ENCODE measurements around the gene KCTD19. TPM values are rescaled to one million over a fixed set of nuclear protein-coding genes. Genes with fewer than 3 reads are reported as not detected.

Gene KCTD19
- total RNA-seq, 2 donors from 2014 or later, result 1.2 to 1.3 TPM

DNA sequence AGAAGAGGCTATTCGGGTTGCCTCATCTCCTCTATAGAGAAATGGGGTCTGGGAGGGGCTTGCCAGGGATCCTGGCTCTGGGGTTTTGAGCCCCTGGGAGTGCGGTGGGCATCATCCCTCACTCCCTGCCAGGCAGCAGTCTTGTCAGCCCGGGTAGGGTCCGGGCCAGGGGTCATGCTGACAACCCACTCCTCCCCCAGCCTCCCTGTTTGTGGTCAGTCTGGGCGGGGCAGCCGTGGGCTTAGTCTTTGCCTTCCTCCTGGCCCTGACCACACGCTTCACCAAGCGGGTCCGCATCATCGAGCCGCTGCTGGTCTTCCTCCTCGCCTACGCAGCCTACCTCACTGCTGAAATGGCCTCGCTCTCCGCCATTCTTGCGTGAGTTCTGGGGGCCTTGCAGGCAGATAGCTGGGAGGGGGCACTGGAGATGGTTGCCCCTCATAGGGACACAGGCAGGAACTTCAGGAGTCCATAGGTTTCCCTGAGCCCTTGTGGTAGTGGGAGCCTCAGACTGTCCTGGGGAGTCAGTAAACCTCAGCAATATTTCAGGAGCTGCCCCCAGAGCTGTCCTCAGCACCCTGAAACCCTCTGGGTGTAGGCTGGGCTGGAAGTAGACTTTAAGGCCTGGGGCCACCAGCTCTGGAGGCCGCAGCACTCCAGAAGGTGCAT lies 70.9 kb downstream of the KCTD19 start:
- TF ChIP-seq, protein P1, sequence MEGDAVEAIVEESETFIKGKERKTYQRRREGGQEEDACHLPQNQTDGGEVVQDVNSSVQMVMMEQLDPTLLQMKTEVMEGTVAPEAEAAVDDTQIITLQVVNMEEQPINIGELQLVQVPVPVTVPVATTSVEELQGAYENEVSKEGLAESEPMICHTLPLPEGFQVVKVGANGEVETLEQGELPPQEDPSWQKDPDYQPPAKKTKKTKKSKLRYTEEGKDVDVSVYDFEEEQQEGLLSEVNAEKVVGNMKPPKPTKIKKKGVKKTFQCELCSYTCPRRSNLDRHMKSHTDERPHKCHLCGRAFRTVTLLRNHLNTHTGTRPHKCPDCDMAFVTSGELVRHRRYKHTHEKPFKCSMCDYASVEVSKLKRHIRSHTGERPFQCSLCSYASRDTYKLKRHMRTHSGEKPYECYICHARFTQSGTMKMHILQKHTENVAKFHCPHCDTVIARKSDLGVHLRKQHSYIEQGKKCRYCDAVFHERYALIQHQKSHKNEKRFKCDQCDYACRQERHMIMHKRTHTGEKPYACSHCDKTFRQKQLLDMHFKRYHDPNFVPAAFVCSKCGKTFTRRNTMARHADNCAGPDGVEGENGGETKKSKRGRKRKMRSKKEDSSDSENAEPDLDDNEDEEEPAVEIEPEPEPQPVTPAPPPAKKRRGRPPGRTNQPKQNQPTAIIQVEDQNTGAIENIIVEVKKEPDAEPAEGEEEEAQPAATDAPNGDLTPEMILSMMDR (conservative IDR thresholded peaks at IDR 0.05), result no peak
- Histone ChIP-seq H3K27me3 (ENCODE audit: control insufficient read depth, insufficient read depth, low read length, poor library complexity, severe bottlenecking) (no peaks in the 10 kb centered on the region), H3K27ac (ENCODE audit: low read depth, low read length) (no peak overlapping the region), H3K36me3 (ENCODE audit: control insufficient read depth, insufficient read depth, low read length) (peaks cover 49% of the 10 kb centered on the region), H3K9ac (ENCODE audit: extremely low read depth, low read length, poor library complexity, severe bottlenecking) (no peak overlapping the region), H3K9me3 (ENCODE audit: control insufficient read depth, low read length) (no peaks in the 10 kb centered on the region), H3K4me1 (ENCODE audit: control insufficient read depth, insufficient read depth, low read length) (no peaks in the 10 kb centered on the region), H3K4me3 (ENCODE audit: low read length) (no peak overlapping the region)
- no peaks in the 10 kb centered on the region for H3K9me3 Mint-ChIP-seq
- DNase-seq, result no peak
- peaks cover 2% of the 10 kb centered on the region for H3K27me3 Mint-ChIP-seq (ENCODE audit: insufficient read depth)
- H3K4me3 Mint-ChIP-seq, result no peak overlapping the region
- 90 to 95% methylated on average over 16 to 17 of the region's 17 CpGs for WGBS, 2 experiments (ENCODE audit: insufficient coverage in 1 of 2, insufficient read length in 1 of 2)
- H3K36me3 Mint-ChIP-seq (ENCODE audit: low read depth), result no peaks in the 10 kb centered on the region
- no peak overlapping the region for H3K27ac Mint-ChIP-seq
- no peaks in the 10 kb centered on the region for H3K4me1 Mint-ChIP-seq

DNA sequence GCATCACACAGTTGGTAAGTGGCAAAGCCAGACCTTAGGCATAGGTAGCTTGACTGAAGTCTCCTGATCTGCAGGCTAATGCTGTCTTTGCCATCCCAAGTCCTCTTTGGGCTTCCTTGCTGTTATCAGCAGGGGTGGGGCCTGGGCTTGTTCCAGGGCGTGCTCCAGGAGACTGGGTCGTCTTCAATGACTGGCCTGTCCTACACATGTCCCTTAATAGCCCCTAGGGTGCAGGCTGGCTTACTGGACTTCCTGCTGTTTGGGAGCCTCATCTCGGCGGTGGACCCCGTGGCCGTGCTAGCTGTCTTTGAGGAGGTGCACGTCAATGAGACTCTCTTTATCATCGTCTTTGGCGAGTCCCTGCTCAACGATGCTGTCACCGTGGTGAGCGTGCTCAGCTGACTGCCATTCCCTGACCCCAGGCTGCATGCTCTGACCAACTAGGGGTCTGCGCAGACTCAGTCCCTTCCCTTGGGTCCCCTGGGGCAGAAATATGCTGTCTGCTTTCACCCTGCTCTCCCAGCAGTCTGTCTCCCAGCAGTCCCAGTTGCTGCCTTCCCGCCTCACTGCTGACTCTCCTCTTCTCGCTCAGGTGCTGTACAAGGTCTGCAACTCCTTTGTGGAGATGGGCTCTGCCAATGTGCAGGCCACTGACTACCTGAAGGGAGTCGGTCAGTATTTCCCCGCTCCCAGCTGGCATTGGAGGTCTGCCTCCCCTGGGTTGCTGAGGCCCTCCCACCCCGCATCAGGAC lies 71.6 kb downstream of the KCTD19 start:
- Histone ChIP-seq H3K9ac (ENCODE audit: extremely low read depth, low read length, poor library complexity, severe bottlenecking) (no peak overlapping the region), H3K36me3 (ENCODE audit: control insufficient read depth, insufficient read depth, low read length) (peaks cover 49% of the 10 kb centered on the region), H3K4me3 (ENCODE audit: low read length) (no peak overlapping the region), H3K4me1 (ENCODE audit: control insufficient read depth, insufficient read depth, low read length) (no peaks in the 10 kb centered on the region), H3K27me3 (ENCODE audit: control insufficient read depth, insufficient read depth, low read length, poor library complexity, severe bottlenecking) (no peaks in the 10 kb centered on the region), H3K9me3 (ENCODE audit: control insufficient read depth, low read length) (no peaks in the 10 kb centered on the region), H3K27ac (ENCODE audit: low read depth, low read length) (no peak overlapping the region)
- 93 to 95% methylated on average over 17 to 18 of the region's 18 CpGs for WGBS, 2 experiments (ENCODE audit: insufficient coverage in 1 of 2, insufficient read length in 1 of 2)
- Mint-ChIP-seq H3K36me3 (ENCODE audit: low read depth) (no peaks in the 10 kb centered on the region), H3K27ac (no peak overlapping the region), H3K27me3 (ENCODE audit: insufficient read depth) (peaks cover 8% of the 10 kb centered on the region), H3K4me1 (peaks cover 2% of the 10 kb centered on the region), H3K9me3 (no peaks in the 10 kb centered on the region), H3K4me3 (no peak overlapping the region)
- TF ChIP-seq, protein P1 (conservative IDR thresholded peaks at IDR 0.05), result no peak
- DNase-seq, result no peak

DNA sequence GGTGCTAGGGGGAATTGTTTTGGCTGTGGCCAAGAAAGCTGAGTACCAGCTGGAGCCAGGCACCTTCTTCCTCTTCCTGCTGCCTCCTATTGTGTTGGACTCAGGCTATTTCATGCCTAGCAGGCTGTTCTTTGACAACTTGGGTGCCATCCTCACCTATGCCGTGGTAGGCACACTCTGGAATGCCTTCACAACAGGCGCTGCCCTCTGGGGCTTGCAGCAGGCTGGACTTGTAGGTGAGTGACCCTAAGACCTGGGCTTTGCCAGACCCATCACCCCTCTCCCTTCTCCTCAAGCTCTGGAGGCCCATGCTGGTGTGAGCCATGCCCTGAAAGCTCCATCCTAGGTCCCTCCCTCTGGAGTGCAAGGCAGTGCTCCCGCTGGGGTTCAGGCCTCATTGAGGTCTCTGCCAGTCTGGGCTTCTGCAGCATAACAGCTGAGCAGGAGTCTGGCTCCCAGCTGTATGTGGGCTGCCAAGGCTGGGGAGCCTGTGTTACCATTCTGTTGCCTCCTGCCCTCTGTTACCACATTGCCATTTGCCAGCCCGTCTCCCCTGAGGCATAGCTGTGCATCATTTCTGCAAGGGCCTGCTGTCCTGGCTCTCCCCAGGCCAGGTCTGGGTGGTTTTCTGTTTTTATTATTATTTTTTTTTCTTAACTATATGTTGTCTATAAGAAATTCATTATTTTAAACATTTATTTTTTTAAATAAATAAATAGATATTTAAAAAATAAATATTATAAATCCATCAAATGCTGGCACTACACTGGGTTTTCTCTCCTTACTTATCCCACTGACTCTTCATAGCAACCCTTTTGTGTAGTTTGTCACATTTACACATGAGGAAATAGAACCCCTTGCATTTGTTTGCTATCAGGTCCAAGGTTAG lies 73.7 kb downstream of the KCTD19 start:
- 95 to 100% methylated on average over 1 to 4 of the region's 4 CpGs for WGBS, 2 experiments (ENCODE audit: insufficient coverage in 1 of 2, insufficient read length in 1 of 2)
- Mint-ChIP-seq H3K27me3 (ENCODE audit: insufficient read depth) (peaks cover 23% of the 10 kb centered on the region), H3K36me3 (ENCODE audit: low read depth) (no peaks in the 10 kb centered on the region), H3K27ac (no peak overlapping the region), H3K4me3 (no peak overlapping the region), H3K4me1 (peaks cover 14% of the 10 kb centered on the region), H3K9me3 (no peaks in the 10 kb centered on the region)
- no peaks in the 10 kb centered on the region for H3K9me3 ChIP-seq (ENCODE audit: control insufficient read depth, low read length)
- peaks cover 4% of the 10 kb centered on the region for H3K4me1 ChIP-seq (ENCODE audit: control insufficient read depth, insufficient read depth, low read length)
- H3K9ac ChIP-seq (ENCODE audit: extremely low read depth, low read length, poor library complexity, severe bottlenecking), result no peak overlapping the region
- H3K27me3 ChIP-seq (ENCODE audit: control insufficient read depth, insufficient read depth, low read length, poor library complexity, severe bottlenecking), result no peaks in the 10 kb centered on the region
- no peak overlapping the region for H3K27ac ChIP-seq (ENCODE audit: low read depth, low read length)
- TF ChIP-seq, protein P1 (conservative IDR thresholded peaks at IDR 0.05), result no peak
- H3K36me3 ChIP-seq (ENCODE audit: control insufficient read depth, insufficient read depth, low read length), result peaks cover 35% of the 10 kb centered on the region
- H3K4me3 ChIP-seq (ENCODE audit: low read length), result no peak overlapping the region
- DNase-seq, result no peak

Data from endodermal cell (in vitro differentiated cells).